Smooth muscle cell (in vitro differentiated cells): ENCODE results near the gene ZNF609. TPM values are rescaled to one million over a fixed set of nuclear protein-coding genes. Genes with fewer than 3 reads are reported as not detected.

Source experiments
- DNase-seq: peaks from one replicate; lab custom pipeline; 2025; ENCODE audit not compliant: unreplicated experiment; lab: John Stamatoyannopoulos, UW
- H2AFZ ChIP-seq: fragments of 200-600 bp; sonication (generic); 2 replicates; pipeline ENCODE4 v1.6.0; 2016; ENCODE audit warnings: antibody characterized with exemption, low read depth, mild to moderate bottlenecking
- H3F3A ChIP-seq: fragments of 200-600 bp; sonication (generic); 2 replicates; pipeline ENCODE4 v1.6.0; 2017; ENCODE audit warnings: antibody characterized with exemption, low read depth
- H3K27ac ChIP-seq: fragments of 200-600 bp; sonication (generic); 2 replicates; pipeline ENCODE4 v1.5.1; 2016; ENCODE audit warnings: low read depth, mild to moderate bottlenecking
- H3K27me3 ChIP-seq: fragments of 200-600 bp; sonication (generic); 2 replicates; pipeline ENCODE4 v1.6.1; 2016; ENCODE audit warnings: low read depth, mild to moderate bottlenecking
- H3K36me3 ChIP-seq: fragments of 200-600 bp; sonication (generic); 2 replicates; pipeline ENCODE4 v1.5.1; 2016; ENCODE audit warnings: low read depth
- H3K4me1 ChIP-seq: fragments of 200-600 bp; sonication (generic); 2 replicates; pipeline ENCODE4 v1.5.1; 2016; ENCODE audit warnings: low read depth
- H3K4me2 ChIP-seq: fragments of 200-600 bp; sonication (generic); 2 replicates; pipeline ENCODE4 v1.6.0; 2016; ENCODE audit warnings: mild to moderate bottlenecking
- H3K4me3 ChIP-seq: fragments of 200-600 bp; sonication (generic); 2 replicates; pipeline ENCODE4 v1.5.1; 2016; ENCODE audit warnings: mild to moderate bottlenecking
- H3K79me2 ChIP-seq: fragments of 200-600 bp; sonication (generic); 2 replicates; pipeline ENCODE4 v1.6.0; 2016; ENCODE audit warnings: low read depth, mild to moderate bottlenecking
- H3K9ac ChIP-seq: fragments of 200-600 bp; sonication (generic); 2 replicates; pipeline ENCODE4 v1.6.0; 2016; ENCODE audit warnings: low read depth
- H3K9me3 ChIP-seq: fragments of 200-600 bp; sonication (generic); replicated peaks from 2 replicates; pipeline ENCODE4 v1.5.1; 2016; ENCODE audit warnings: low read depth
- H4K20me1 ChIP-seq: fragments of 200-600 bp; sonication (generic); 2 replicates; pipeline ENCODE4 v1.6.0; 2016; ENCODE audit warnings: low read depth
- CTCF ChIP-seq: fragments of 200-600 bp; sonication (generic); IDR thresholded peaks from 2 replicates; pipeline ENCODE4 v1.5.1; 2017; ENCODE audit warnings: borderline replicate concordance, mild to moderate bottlenecking, antibody characterized with exemption; ENCODE audit not compliant: insufficient read depth, poor library complexity, severe bottlenecking
- WGBS: methylation state at CpG from one replicate; pipeline ENCODE4 v1.1.7; 2016; ENCODE audit warnings: low lambda C conversion rate; 5-methylcytosine and 5-hydroxymethylcytosine counted together
- polyA plus RNA-seq: library from polyadenylated mRNA; unstranded; fragments of >200 nt; fragmentation: Nextera tagmentation; extraction: Ambion mirVana; gene quantifications from 2 replicates; pipeline ENCODE4 v1.2.1, GENCODE V29; 2016
- total RNA-seq: library from RNA; depleted of rRNA; stranded (reverse); fragments of >200 nt; gene quantifications from 2 replicates; pipeline ENCODE4 v1.2.3, GENCODE V29; 2014

ZNF609 gene
- total and polyA plus RNA-seq, 2 experiments from 2014 or later = 9.9 to 15.6 TPM

DNA sequence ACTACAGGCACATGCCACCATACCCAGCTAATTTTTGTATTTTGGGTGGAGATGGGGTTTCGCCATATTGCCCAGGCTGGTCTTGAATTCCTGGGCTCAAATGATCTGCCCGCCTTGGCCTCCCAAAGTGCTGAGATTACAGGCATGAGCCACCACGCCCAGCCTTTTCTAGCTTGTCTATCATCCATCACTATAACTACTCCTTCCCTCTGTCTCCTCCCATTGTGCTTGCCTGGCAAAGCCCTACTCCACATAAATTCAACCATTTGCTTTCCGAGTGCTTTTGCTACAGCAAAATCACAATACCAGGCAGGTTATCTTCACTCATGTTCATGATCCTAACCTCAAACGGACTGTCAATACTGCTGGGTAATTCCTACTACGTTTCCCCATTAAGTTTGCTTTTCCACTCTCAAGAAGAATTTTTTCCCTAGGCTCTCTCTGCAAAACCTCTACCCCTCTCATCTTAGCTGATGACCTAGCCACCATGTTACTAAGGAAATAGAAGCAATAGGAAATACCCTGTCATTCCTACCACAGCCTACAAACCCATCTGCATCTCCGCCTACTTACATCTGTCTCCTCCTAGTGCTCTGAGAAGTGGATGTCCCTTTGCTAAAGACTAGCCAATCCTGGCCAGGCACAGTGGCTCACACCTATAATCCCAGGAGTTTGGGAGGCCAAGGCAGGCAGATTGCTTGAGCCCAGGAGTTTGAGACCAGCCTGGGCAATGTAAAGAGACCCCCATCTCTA lies 250.5 kb downstream of the ZNF609 start:
- Histone ChIP-seq H2AFZ (no peak overlapping the region), H3K4me2 (no peak overlapping the region), H3F3A (no peaks in the 10 kb centered on the region), H3K9ac (no peak overlapping the region), H3K4me3 (no peak overlapping the region), H3K79me2 (no peaks in the 10 kb centered on the region), H3K4me1 (no peaks in the 10 kb centered on the region), H3K36me3 (no peaks in the 10 kb centered on the region), H3K27ac (no peak overlapping the region), H3K9me3 (no peaks in the 10 kb centered on the region), H4K20me1 (no peaks in the 10 kb centered on the region), H3K27me3 (no peaks in the 10 kb centered on the region)
- DNase-seq = no peak
- WGBS = 96% methylated on average over 7 of the region's 7 CpGs
- no peak for TF ChIP-seq CTCF

- H3K27me3 ChIP-seq = no peaks in the 10 kb centered on the region
- no peaks in the 10 kb centered on the region for H3K36me3 ChIP-seq
- H4K20me1 ChIP-seq = no peaks in the 10 kb centered on the region
- WGBS = 93% methylated on average over 2 of the region's 2 CpGs
- no peaks in the 10 kb centered on the region for H3K79me2 ChIP-seq
- no peaks in the 10 kb centered on the region for H3K9me3 ChIP-seq
- H3K4me1 ChIP-seq = no peaks in the 10 kb centered on the region
- no peak overlapping the region for H3K27ac ChIP-seq
- H3K9ac ChIP-seq = no peak overlapping the region
- H3K4me2 ChIP-seq = no peak overlapping the region
- DNase-seq = no peak
- no peak overlapping the region for H3K4me3 ChIP-seq
- no peak for TF ChIP-seq CTCF
- no peaks in the 10 kb centered on the region for H3F3A ChIP-seq
- no peak overlapping the region for H2AFZ ChIP-seq
These were observed 252.0 kb downstream of the ZNF609 start for GRCh38 chr15:64712353-64712752.

GRCh38 chr15:64713592-64713991 lies 253.2 kb downstream of the ZNF609 start:
- no peaks in the 10 kb centered on the region for H3K79me2 ChIP-seq
- H4K20me1 ChIP-seq = no peaks in the 10 kb centered on the region
- no peak overlapping the region for H2AFZ ChIP-seq
- no peaks in the 10 kb centered on the region for H3K4me1 ChIP-seq
- no peaks in the 10 kb centered on the region for H3K9me3 ChIP-seq
- H3F3A ChIP-seq = no peaks in the 10 kb centered on the region
- DNase-seq = no peak
- no peak overlapping the region for H3K9ac ChIP-seq
- H3K27me3 ChIP-seq = no peaks in the 10 kb centered on the region
- no peaks in the 10 kb centered on the region for H3K36me3 ChIP-seq
- no peak overlapping the region for H3K4me3 ChIP-seq
- 95% methylated on average over 6 of the region's 6 CpGs for WGBS
- no peak overlapping the region for H3K4me2 ChIP-seq
- no peak for TF ChIP-seq CTCF
- no peak overlapping the region for H3K27ac ChIP-seq

- no peaks in the 10 kb centered on the region for H3F3A ChIP-seq
- H3K27ac ChIP-seq = no peak overlapping the region
- H4K20me1 ChIP-seq = no peaks in the 10 kb centered on the region
- no peaks in the 10 kb centered on the region for H3K27me3 ChIP-seq
- no peaks in the 10 kb centered on the region for H3K4me1 ChIP-seq
- no peak for TF ChIP-seq CTCF
- H3K4me2 ChIP-seq = no peak overlapping the region
- no peak overlapping the region for H2AFZ ChIP-seq
- H3K9me3 ChIP-seq = no peaks in the 10 kb centered on the region
- H3K36me3 ChIP-seq = no peaks in the 10 kb centered on the region
- H3K9ac ChIP-seq = no peak overlapping the region
- H3K79me2 ChIP-seq = no peaks in the 10 kb centered on the region
- 97% methylated on average over 2 of the region's 2 CpGs for WGBS
- H3K4me3 ChIP-seq = no peak overlapping the region
- DNase-seq = no peak
These were observed 256.1 kb downstream of the ZNF609 start for GRCh38 chr15:64716452-64716851.
